Choroid plexus epithelial cell (primary cell): ENCODE measurements around the gene SOAT1.
A peak's percentile ranks its signal among the peaks of the same experiment; 100 is the strongest.
"Not testable (repeated sequence)": the region's sequence is repeated elsewhere in the genome, so short reads cannot be mapped to it uniquely, and the experiment has no call there.

Source experiments
- DNase-seq: peaks from one replicate; pipeline ENCODE4 v3.0.0-alpha.2; 2010; ENCODE audit warnings: low read depth
- H3K4me3 ChIP-seq: 2 replicates; pipeline ENCODE4 v1.5.1; 2011; ENCODE audit warnings: low read depth, mild to moderate bottlenecking, control low read depth, low read length, moderate library complexity
- TF ChIP-seq, protein P1 (sequence below): conservative IDR thresholded peaks from 2 replicates; pipeline ENCODE4 v1.5.1; 2011; ENCODE audit warnings: low read depth, mild to moderate bottlenecking, control low read depth, inconsistent platforms, low read length, moderate library complexity

The SOAT1 gene

DNA sequence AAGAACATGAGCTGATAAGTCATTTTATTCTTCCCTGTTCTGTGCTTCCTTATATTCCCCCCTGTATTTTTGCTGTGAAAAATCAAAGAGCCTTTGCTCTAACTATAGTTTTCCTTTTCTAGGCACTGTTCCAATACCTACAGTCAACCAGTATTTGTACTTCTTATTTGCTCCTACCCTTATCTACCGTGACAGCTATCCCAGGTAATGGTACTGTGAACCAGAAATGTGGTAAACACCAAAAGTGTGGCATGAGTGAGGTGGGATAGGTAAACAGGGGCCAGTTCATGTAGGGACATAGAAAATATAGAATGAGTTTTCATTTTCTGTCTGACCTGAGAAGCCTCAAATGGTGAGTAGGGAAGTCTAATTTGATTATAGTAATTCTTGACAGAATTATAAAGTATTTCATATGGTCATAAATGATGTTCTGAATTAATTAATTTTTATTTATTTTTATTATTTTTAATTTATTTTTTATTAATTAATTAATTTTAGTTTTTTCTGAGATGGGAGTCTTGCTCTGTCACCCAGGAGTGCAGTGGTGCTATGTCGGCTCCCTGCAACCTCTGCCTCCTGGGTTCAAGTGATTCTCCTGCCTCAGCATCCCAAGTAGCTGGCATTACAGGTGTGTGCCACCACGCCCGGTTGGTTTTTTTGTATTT, 49.3 kb downstream of the SOAT1 start:
- DNase-seq, result no peak
- H3K4me3 ChIP-seq, result no peak overlapping the region
- TF ChIP-seq, protein P1, sequence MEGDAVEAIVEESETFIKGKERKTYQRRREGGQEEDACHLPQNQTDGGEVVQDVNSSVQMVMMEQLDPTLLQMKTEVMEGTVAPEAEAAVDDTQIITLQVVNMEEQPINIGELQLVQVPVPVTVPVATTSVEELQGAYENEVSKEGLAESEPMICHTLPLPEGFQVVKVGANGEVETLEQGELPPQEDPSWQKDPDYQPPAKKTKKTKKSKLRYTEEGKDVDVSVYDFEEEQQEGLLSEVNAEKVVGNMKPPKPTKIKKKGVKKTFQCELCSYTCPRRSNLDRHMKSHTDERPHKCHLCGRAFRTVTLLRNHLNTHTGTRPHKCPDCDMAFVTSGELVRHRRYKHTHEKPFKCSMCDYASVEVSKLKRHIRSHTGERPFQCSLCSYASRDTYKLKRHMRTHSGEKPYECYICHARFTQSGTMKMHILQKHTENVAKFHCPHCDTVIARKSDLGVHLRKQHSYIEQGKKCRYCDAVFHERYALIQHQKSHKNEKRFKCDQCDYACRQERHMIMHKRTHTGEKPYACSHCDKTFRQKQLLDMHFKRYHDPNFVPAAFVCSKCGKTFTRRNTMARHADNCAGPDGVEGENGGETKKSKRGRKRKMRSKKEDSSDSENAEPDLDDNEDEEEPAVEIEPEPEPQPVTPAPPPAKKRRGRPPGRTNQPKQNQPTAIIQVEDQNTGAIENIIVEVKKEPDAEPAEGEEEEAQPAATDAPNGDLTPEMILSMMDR, result no peak

DNA sequence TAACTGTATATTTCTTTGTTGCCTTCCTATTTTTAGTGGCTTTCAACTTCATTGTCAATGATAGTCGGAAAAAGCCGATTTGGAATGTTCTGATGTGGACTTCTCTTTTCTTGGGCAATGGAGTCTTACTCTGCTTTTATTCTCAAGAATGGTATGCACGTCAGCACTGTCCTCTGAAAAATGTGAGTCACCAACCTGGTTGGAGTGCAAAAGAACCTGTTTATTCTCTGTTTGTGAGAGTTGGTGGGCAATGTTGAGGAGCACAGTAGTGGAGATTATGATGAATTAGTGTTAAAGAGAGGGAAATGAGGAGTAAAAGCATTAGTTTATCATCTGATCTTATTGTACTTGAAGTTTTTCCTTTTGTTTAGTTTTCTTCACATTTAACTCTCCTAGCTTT, 57.7 kb downstream of the SOAT1 start:
- TF ChIP-seq, protein P1, result no peak
- peak; percentile 39 for DNase-seq

DNA sequence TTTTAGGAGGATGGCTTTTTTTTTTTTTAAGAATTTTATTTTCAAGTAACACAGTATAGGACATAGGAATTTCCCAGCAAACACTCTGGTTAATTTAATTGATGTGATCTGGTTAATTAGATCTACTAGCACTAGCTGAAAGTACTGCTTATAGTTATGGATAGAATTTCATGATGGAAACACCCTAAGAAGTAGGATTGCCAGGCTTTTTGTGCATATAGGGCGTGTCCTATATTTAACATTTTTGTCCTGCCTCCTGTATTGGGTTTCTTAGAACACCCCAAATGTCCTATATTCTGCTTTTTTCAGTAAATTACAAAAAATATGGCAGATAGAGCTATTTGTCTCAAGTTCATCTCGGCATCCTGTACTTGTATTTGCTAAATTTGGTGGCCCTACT, 58.6 kb downstream of the SOAT1 start:
- DNase-seq, result no peak
- H3K4me3 ChIP-seq, result no peak overlapping the region
- TF ChIP-seq, protein P1, result no peak

More for the DNA sequence above, 57.7 kb downstream of the SOAT1 start:
- no peak overlapping the region for H3K4me3 ChIP-seq

DNA sequence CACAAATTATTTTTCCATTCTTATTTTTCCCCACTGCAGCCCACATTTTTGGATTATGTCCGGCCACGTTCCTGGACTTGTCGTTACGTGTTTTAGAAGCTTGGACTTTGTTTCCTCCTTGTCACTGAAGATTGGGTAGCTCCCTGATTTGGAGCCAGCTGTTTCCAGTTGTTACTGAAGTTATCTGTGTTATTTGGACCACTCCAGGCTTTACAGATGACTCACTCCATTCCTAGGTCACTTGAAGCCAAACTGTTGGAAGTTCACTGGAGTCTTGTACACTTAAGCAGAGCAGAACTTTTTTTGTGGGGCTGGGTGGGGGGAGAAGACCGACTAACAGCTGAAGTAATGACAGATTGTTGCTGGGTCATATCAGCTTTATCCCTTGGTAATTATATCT, 59.9 kb downstream of the SOAT1 start:
- DNase-seq, result peak; percentile 61
- H3K4me3 ChIP-seq, result no peak overlapping the region
- TF ChIP-seq, protein P1, result no peak

DNA sequence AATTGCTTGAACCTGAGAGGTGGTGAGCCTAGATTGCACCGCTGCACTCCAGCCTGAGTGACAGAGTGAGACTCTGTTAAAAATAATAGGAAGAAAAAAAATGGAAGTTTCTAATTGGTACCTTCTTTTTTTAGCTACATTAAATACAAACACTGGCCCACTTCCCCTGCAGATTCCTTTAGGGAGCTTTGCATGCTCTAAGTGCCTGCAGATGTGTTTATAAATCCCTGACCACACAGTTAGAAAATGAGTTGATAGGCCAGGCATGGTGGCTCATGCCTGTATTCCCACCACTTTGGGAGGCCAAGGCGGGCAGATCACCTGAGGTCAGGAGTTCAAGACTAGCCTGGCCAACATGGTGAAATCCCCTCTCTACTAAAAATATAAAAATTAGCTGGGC, 68.0 kb downstream of the SOAT1 start:
- not testable (repeated sequence) for DNase-seq, H3K4me3 ChIP-seq

DNA sequence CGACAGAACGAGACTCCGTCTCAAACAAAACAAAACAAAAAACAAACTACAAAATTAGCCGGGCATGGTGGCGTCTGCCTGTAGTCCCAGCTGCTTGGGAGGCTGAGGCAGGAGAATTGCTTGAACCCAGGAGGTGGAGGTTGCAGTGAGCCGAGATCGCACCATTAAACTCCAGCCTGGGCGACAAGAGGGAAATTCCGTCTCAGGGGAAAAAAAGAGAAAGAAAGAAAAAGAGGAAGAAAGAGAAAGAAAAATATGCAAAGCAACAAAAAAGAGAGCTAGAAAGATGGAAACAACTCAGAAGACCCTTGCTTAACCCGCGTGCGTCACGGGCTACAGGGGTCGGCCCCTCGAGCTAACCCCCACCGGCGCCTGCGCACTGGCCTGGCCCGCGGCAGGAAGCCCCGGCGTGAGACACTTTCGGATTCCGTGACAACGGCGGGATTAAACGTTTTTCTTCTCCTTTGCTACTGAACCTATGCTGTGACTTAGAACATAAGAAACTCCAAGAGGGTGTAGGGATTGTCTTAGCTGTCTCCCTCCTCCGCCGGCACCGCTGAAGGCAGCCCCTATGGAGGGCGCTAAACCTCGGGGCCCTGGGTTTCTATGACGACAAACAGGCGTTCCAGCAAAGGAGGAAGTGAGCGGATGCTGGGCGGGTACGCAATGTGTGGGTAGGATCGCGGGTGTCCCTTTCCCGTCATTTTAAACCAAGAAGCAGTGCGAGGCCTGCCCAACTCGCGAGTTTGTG, 71.9 kb downstream of the SOAT1 start, which contains the start of gene AXDND1:
AXDND1 (plus strand) TSS at position 630 of the 751 bp plus-strand sequence. CDS start 539 bp downstream, outside the sequence.
- TF ChIP-seq, protein P1, result peak; percentile 41
- H3K4me3 ChIP-seq, result peak within 1 kb of the TSS; percentile 89
- peak; percentile 90 for DNase-seq

DNA sequence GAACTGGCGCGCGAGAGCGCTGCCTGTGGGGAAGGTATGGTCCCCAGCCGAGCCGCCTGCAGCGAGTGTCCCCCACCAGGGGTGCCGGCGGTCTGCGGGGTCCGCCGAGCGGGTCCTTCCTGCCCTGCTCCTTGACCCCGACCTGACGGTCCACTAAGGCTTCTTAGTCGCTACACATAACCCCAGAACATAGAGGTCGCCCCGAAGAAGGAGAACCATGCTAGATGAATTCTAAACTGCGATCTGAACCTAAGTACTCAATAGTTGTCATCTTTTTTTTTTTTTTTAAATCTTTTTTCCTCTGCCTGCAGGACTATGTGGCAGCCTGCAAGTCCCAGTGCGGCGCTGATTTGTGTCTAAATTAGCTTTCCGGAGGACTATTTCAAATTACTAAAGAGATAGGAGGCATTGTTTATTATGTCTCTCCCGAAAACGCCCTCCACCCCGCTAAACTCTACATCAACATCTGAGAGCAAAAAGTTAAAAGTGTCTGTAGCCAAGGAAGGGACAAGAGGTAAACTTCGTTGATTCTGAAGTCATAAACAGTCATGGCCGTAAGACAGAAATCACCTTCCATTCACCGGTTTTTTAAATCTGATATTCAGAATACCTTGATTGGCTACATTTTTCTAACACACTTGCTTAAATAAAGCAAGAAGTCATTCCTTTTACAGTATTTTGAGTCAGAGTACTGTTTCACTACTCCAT, 72.7 kb downstream of the SOAT1 start:
- TF ChIP-seq, protein P1, result no peak
- peak overlapping the region; percentile 89 for H3K4me3 ChIP-seq
- DNase-seq, result peak; percentile 34
